ENCODE data around the gene COL6A2.

The COL6A2 gene

DNA sequence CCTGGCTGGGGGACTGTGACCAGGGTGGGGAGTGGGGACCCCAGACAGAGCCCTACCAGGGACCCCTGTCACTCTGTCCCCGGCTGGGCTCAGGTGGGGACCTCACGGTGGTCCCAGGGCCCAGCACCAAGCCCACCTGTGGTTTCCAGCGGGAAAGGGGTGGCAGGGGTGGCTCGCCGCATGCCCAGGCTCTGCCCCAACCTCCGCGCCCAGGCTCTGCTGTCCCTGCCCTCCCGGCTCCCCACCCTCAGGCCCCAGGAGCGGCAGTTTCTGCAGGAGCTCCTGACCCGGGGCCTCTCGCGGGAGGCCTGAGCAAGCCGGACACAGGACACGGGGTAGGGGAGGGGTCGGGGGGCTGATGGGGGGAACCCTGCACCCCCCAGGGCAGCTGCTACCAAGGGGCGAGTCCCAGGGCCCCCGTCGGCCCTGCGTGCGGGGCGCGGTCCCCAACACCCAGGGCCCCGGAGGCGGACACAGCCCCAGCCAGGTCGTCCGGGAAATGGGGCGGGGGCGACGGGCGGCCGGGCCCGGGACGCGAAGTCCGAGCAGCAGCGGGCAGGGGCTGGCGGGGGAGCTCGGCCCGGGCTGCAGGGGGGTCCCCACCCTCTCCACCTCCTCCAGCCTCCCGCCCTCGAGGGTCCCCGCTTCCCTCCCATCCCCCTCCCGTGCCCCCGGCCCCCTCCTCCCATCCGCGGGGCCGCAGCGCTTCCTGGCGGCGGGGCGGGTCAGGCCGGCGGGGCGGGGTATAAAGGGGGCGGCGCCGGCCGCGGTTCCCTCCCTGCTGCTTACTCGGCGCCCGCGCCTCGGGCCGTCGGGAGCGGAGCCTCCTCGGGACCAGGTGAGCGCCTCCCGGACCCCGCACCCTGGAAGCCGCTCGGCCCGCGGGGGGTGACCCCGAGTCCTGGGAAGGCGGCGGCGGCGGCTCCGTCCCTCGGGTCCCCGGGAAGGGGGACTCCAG lies at the start of gene COL6A2:
Gene COL6A2, plus strand, starts transcription at position 777 of the 958 bp plus-strand sequence.
- Histone ChIP-seq H3K4me1 (ENCODE audit: control insufficient read depth in 2 of 2, insufficient read depth in 2 of 2, low read length in 2 of 2) (no peaks in the 10 kb centered on the region), H3K27me3 (ENCODE audit: control insufficient read depth in 2 of 2, insufficient read depth in 2 of 2, low read length in 2 of 2) (peaks cover 6 to 8% of the 10 kb centered on the region in 2 donors), H3K36me3 (ENCODE audit: control insufficient read depth in 2 of 2, insufficient read depth in 2 of 2, low read length in 2 of 2) (no peaks in the 10 kb centered on the region), H3K9ac (ENCODE audit: low read depth in 1 of 2, low read length in 2 of 2) (peak within 1 kb of the TSS; percentile 47 to 57), H3K4me3 (ENCODE audit: low read length in 2 of 2) (peak within 1 kb of the TSS; percentile 35 to 66), H3K9me3 (ENCODE audit: control insufficient read depth in 2 of 2, low read length in 2 of 2) (no peaks in the 10 kb centered on the region), H3K27ac (ENCODE audit: low read depth in 2 of 2, low read length in 2 of 2) (peak within 1 kb of the TSS; percentile 77 to 80)

DNA sequence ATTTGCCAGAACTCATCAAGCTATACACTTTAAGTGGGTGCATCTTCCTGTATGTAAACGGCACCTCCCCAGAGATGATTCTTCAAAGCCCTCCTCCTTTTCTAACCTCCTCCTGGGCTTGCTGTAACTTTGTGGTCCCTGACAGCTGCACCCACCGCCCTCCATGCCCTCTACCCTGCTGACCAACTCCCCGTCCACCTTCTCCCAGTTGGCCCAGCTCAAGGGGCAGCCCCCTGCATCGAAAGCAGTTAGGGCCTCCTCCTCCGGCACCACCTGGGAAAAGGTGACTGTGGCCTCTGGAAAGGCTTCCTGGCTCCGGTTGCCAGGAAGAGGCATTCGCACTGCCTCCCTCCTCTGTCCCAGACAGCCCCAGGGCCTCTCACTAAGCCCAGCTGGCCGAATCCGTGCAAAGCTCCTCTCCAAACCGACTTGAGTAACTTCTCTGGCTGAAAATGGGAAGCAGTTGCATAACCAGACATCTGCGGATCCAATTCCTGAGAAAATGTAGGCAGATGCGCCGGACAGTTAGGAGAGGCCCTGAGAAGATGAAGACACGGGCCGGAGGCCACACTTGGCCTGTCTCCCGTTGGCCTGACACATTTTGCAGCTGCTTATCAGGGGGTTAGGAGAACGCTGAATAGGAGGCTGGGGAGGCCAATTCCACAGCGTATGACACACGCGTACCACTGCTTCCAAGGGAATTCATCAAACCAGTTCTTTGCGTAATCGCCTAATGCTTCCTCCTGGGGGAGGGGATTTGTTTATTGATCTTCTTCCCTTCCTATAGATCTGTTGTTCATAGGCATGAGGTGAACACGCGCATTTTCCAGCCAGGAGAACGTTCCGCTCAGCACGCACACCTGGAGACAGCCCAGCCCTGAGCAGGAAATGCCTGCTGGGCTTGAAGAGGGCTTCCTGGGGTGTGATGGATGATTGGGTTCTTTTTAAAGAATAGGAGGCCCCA lies 48.7 kb upstream of the COL6A2 start:
- H3K4me1 ChIP-seq (ENCODE audit: control insufficient read depth in 2 of 2, insufficient read depth in 2 of 2, low read length in 2 of 2): peaks cover 0 to 10% of the 10 kb centered on the region in 2 donors
- H3K9me3 ChIP-seq (ENCODE audit: control insufficient read depth in 2 of 2, low read length in 2 of 2): no peaks in the 10 kb centered on the region
- no peaks in the 10 kb centered on the region for H3K36me3 ChIP-seq (ENCODE audit: control insufficient read depth in 2 of 2, insufficient read depth in 2 of 2, low read length in 2 of 2)
- no peaks in the 10 kb centered on the region for H3K27me3 ChIP-seq (ENCODE audit: control insufficient read depth in 2 of 2, insufficient read depth in 2 of 2, low read length in 2 of 2)
- H3K27ac ChIP-seq (ENCODE audit: low read depth in 2 of 2, low read length in 2 of 2): peak overlapping the region; percentile 80 to 82
- H3K4me3 ChIP-seq (ENCODE audit: low read length in 2 of 2): no peak overlapping the region
- H3K9ac ChIP-seq (ENCODE audit: low read depth in 1 of 2, low read length in 2 of 2): no peak overlapping the region

DNA sequence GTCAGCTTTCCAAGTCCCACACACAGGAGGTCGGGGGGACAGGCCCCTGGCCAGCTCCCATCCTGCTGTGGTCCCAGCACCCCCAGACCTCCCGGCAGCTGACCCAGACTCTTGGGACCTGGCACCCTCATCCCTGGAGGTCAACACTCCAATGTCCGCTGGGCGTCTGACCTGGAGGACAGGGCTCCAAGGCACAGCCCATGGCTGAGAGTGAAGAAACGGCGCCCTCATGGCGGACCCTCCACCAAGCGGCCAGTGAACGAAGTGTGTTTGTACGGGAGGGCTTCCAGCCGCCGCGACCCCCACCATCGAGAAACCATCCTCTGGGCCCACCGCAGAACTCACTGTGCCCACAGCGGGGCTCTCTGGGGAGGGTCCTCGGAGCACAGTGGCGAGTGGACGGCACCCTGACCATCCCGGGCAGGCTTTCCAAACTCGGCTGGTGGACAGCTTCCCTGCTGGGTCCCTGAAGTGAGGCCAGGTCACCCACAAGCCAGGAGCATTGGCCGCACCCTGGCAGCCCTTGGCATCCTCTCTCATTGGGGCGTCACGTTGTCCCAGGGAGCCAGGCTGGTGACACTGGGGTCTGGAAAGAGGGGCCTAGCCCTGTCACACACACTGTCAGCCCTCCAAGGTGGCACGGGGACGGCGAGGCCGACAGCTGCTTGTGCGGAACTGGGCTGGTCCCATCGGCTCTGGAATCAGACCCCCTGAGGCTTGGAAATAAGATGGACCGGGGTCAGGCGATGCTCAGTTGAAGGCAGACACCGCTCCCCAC lies 47.8 kb upstream of the COL6A2 start:
- Histone ChIP-seq H3K9ac (ENCODE audit: low read depth in 1 of 2, low read length in 2 of 2) (peak overlapping the region in 1 of 2 donors; percentile 18), H3K9me3 (ENCODE audit: control insufficient read depth in 2 of 2, low read length in 2 of 2) (no peaks in the 10 kb centered on the region), H3K36me3 (ENCODE audit: control insufficient read depth in 2 of 2, insufficient read depth in 2 of 2, low read length in 2 of 2) (no peaks in the 10 kb centered on the region), H3K27me3 (ENCODE audit: control insufficient read depth in 2 of 2, insufficient read depth in 2 of 2, low read length in 2 of 2) (no peaks in the 10 kb centered on the region), H3K4me1 (ENCODE audit: control insufficient read depth in 2 of 2, insufficient read depth in 2 of 2, low read length in 2 of 2) (peaks cover 0 to 10% of the 10 kb centered on the region in 2 donors), H3K27ac (ENCODE audit: low read depth in 2 of 2, low read length in 2 of 2) (peak overlapping the region; percentile 80 to 82), H3K4me3 (ENCODE audit: low read length in 2 of 2) (no peak overlapping the region)

DNA sequence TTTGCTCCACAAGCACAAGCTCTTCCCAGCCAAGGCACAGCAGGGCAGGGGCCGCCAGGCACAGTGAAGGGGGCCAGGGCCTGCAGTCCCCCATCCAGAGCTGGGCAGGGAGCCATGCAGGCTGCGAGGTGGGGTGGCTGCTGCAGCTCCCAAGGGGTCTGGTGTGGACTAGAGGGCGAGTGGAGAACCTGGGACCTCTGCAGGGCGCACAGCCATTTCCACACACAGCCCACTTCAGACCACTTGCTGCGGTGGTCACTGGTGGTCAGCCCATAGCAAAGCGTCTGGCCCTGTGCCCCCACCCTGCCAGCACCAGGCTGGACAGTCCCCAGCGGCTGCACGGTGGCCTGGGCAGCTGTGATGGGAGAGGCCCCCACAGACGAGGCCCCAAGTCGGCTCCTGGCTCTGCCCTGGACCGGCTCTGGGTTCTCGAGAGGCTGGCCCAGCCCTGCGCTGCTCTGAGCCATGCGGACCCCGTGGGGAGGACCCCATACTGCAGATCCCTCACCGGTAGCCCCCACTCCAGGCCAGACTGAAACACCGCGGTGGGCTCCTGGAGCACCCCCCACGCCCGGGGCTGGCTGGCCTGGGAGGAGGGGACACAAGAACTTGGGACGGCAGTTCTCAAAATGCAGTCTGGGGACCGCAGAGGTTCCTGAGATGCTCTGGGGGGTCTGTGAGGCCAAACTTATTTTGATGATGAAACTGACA lies 47.1 kb upstream of the COL6A2 start:
- H3K4me1 ChIP-seq (ENCODE audit: control insufficient read depth in 2 of 2, insufficient read depth in 2 of 2, low read length in 2 of 2): peaks cover 0 to 12% of the 10 kb centered on the region in 2 donors
- H3K4me3 ChIP-seq (ENCODE audit: low read length in 2 of 2): no peak overlapping the region

DNA sequence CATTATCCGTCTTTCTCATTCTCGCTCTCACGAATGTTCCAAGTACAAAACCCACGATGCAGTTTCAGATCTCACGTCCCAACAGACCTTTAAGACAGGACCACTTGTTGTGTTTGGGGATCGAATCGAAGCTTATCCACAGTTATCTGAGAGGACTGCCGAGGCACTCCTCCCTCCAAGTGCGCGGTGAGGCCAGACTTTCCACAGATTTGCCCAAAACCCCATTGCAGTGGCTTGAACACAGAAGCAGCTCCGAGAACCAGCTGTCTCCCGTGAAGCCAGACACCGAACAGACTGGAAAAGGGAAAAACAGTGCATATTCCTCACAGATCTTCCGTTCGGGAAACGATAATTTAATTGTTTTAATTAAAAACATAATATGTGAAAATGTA lies 46.5 kb upstream of the COL6A2 start:
- Histone ChIP-seq H3K27ac (ENCODE audit: low read depth in 2 of 2, low read length in 2 of 2) (no peak overlapping the region), H3K27me3 (ENCODE audit: control insufficient read depth in 2 of 2, insufficient read depth in 2 of 2, low read length in 2 of 2) (no peaks in the 10 kb centered on the region), H3K9ac (ENCODE audit: low read depth in 1 of 2, low read length in 2 of 2) (no peak overlapping the region), H3K4me3 (ENCODE audit: low read length in 2 of 2) (no peak overlapping the region), H3K9me3 (ENCODE audit: control insufficient read depth in 2 of 2, low read length in 2 of 2) (no peaks in the 10 kb centered on the region), H3K36me3 (ENCODE audit: control insufficient read depth in 2 of 2, insufficient read depth in 2 of 2, low read length in 2 of 2) (no peaks in the 10 kb centered on the region), H3K4me1 (ENCODE audit: control insufficient read depth in 2 of 2, insufficient read depth in 2 of 2, low read length in 2 of 2) (peaks cover 0 to 12% of the 10 kb centered on the region in 2 donors)

More for the DNA sequence above, 47.1 kb upstream of the COL6A2 start:
- Histone ChIP-seq H3K36me3 (ENCODE audit: control insufficient read depth in 2 of 2, insufficient read depth in 2 of 2, low read length in 2 of 2) (no peaks in the 10 kb centered on the region), H3K9me3 (ENCODE audit: control insufficient read depth in 2 of 2, low read length in 2 of 2) (no peaks in the 10 kb centered on the region), H3K27ac (ENCODE audit: low read depth in 2 of 2, low read length in 2 of 2) (peak overlapping the region; percentile 80 to 82), H3K9ac (ENCODE audit: low read depth in 1 of 2, low read length in 2 of 2) (no peak overlapping the region), H3K27me3 (ENCODE audit: control insufficient read depth in 2 of 2, insufficient read depth in 2 of 2, low read length in 2 of 2) (no peaks in the 10 kb centered on the region)

DNA sequence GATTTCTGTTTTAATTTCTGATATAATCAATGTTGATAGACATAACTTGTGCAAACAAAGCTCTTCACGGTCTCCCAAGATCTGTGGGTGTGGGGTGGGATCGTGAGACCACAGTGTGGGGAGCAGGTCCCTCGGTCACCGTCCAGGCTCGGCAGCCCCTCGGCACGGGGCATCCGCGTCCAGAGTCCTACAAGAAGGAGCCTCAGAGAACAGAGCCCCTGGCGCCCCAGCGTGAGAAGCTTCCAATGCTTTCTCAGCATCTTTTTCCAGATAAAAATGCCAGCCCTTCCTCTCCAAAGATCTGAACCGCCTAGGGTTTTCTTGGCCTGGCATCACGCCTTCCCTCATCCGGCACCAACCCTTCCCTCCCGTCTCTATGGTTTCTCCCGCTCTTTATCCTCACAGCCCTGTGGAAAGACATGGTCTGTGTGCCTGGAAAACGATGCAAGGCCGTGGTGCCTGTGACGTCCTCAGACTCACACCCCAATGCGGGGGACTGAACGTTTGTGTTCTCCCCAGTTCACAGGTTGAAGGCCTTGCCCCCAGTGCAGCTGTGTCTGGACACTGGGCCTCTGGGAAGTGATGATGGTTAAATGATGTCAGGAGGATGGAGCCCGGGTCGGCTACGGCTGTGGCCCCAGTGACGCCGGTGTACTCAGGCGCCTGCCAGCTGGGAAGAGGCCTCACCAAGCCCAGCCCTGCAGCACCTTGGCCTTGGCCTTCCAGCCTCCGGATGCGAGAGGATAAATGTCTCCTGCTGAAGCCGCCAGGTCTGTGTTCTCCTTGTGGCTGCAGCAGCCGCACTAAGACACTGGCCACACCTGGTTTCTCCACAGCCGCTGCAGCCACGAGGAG lies 45.9 kb upstream of the COL6A2 start:
- Histone ChIP-seq H3K4me3 (ENCODE audit: low read length in 2 of 2) (no peak overlapping the region), H3K27me3 (ENCODE audit: control insufficient read depth in 2 of 2, insufficient read depth in 2 of 2, low read length in 2 of 2) (no peaks in the 10 kb centered on the region), H3K9me3 (ENCODE audit: control insufficient read depth in 2 of 2, low read length in 2 of 2) (no peaks in the 10 kb centered on the region), H3K4me1 (ENCODE audit: control insufficient read depth in 2 of 2, insufficient read depth in 2 of 2, low read length in 2 of 2) (peaks cover 0 to 12% of the 10 kb centered on the region in 2 donors), H3K9ac (ENCODE audit: low read depth in 1 of 2, low read length in 2 of 2) (no peak overlapping the region), H3K27ac (ENCODE audit: low read depth in 2 of 2, low read length in 2 of 2) (no peak overlapping the region), H3K36me3 (ENCODE audit: control insufficient read depth in 2 of 2, insufficient read depth in 2 of 2, low read length in 2 of 2) (no peaks in the 10 kb centered on the region)

DNA sequence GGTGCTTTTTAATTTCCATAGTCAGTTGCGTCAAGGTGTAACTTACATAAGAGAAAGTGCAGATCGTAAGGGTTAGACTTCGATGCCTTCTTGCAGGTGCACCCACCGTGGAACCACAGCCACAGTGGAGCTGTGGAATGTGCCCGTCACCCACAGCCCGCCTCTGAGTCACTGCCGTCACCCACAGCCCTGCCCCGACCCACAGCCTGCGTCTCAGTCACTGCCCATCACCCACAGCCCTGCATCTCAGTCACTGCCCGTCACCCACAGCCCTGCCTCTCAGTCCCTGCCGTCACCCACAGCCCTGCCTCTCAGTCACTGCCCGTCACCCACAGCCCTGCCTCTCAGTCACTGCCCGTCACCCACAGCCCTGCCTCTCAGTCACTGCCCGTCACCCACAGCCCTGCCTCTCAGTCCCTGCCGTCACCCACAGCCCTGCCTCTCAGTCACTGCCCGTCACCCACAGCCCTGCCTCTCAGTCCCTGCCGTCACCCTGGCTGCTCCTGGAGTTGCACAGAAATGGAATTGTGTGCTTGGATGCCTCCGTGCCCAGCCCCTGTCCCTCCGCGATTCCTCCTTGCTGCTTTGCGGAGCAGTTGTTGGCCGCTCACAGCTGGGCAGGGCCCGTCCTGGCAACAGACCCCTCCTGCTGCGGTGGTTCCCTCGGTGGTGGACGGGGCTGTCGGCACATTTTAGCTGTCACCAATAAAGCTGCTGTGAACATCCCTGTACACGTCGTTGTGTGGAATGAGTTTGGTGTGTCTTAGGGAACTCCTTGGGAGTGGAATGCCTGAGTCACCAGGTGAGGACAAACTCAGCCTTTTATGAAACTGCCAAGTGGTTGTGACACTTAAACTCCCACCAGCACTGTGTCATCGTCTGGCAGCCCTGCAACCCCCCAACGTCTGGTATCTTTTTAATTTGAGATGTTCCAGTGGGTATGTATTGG lies 44.9 kb upstream of the COL6A2 start:
- Histone ChIP-seq H3K27me3 (ENCODE audit: control insufficient read depth in 2 of 2, insufficient read depth in 2 of 2, low read length in 2 of 2) (no peaks in the 10 kb centered on the region), H3K36me3 (ENCODE audit: control insufficient read depth in 2 of 2, insufficient read depth in 2 of 2, low read length in 2 of 2) (no peaks in the 10 kb centered on the region), H3K9ac (ENCODE audit: low read depth in 1 of 2, low read length in 2 of 2) (no peak overlapping the region), H3K9me3 (ENCODE audit: control insufficient read depth in 2 of 2, low read length in 2 of 2) (no peaks in the 10 kb centered on the region), H3K4me1 (ENCODE audit: control insufficient read depth in 2 of 2, insufficient read depth in 2 of 2, low read length in 2 of 2) (peaks cover 0 to 14% of the 10 kb centered on the region in 2 donors), H3K27ac (ENCODE audit: low read depth in 2 of 2, low read length in 2 of 2) (no peak overlapping the region), H3K4me3 (ENCODE audit: low read length in 2 of 2) (no peak overlapping the region)

DNA sequence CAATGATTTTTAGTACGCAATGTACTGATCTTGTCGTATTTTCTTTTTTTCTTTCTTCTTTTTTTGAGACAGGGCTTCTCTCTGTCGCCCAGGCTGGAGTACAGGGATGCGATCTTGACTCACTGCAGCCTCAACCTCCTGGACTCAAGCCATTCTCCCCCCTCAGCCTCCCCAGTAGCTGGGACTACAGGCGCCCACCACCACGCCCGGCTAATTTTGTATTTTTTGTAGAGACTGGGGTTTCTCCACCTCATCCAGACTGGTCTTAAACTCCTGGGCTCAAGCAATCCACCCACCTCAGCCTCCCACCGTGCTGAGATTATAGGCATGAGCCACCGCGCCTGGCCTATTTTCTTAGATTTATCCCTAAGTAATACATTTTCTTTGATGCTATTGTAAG lies 43.9 kb upstream of the COL6A2 start:
- Histone ChIP-seq H3K36me3 (ENCODE audit: control insufficient read depth in 2 of 2, insufficient read depth in 2 of 2, low read length in 2 of 2) (no peaks in the 10 kb centered on the region), H3K9me3 (ENCODE audit: control insufficient read depth in 2 of 2, low read length in 2 of 2) (no peaks in the 10 kb centered on the region), H3K9ac (ENCODE audit: low read depth in 1 of 2, low read length in 2 of 2) (no peak overlapping the region), H3K4me3 (ENCODE audit: low read length in 2 of 2) (no peak overlapping the region), H3K27ac (ENCODE audit: low read depth in 2 of 2, low read length in 2 of 2) (no peak overlapping the region), H3K27me3 (ENCODE audit: control insufficient read depth in 2 of 2, insufficient read depth in 2 of 2, low read length in 2 of 2) (no peaks in the 10 kb centered on the region), H3K4me1 (ENCODE audit: control insufficient read depth in 2 of 2, insufficient read depth in 2 of 2, low read length in 2 of 2) (peaks cover 0 to 11% of the 10 kb centered on the region in 2 donors)
